ENCODE measurements around the gene DCK.
"Not testable (repeated sequence)": the region's sequence is repeated elsewhere in the genome, so short reads cannot be mapped to it uniquely, and the experiment has no call there.

The DCK gene

GRCh38 chr4:71004281-71004851, 10.9 kb downstream of the DCK start:
- Histone ChIP-seq H3K36me3 (ENCODE audit: control insufficient read depth, insufficient read depth, low read length) (no peaks in the 10 kb centered on the region), H3K4me3 (replicated peaks; ENCODE audit: low read depth, low read length) (0 out of 2 replicates have a peak overlapping the region, but pooled peaks have one; percentile 7), H3K27me3 (replicated peaks; ENCODE audit: control insufficient read depth, insufficient read depth, low read length) (no peaks in the 10 kb centered on the region)
- TF ChIP-seq CTCF (IDR thresholded peaks at IDR 0.05; ENCODE audit: insufficient read depth, low read length, poor library complexity, severe bottlenecking) = no peak
- DNase-seq (ENCODE audit: extremely low read depth, insufficient read length) = peak; percentile 33

- not testable (repeated sequence) for H3K27me3 ChIP-seq (replicated peaks; ENCODE audit: control insufficient read depth, insufficient read depth, low read length); H3K4me3 ChIP-seq (replicated peaks; ENCODE audit: low read depth, low read length); H3K36me3 ChIP-seq (ENCODE audit: control insufficient read depth, insufficient read depth, low read length); DNase-seq (ENCODE audit: extremely low read depth, insufficient read length)
Measured at GRCh38 chr4:71005025-71005424, 11.6 kb downstream of the DCK start.

GRCh38 chr4:71006203-71006907, 12.9 kb downstream of the DCK start:
- no peak for TF ChIP-seq CTCF (IDR thresholded peaks at IDR 0.05; ENCODE audit: insufficient read depth, low read length, poor library complexity, severe bottlenecking)
- H3K36me3 ChIP-seq (ENCODE audit: control insufficient read depth, insufficient read depth, low read length) = no peaks in the 10 kb centered on the region
- H3K27me3 ChIP-seq (replicated peaks; ENCODE audit: control insufficient read depth, insufficient read depth, low read length) = no peaks in the 10 kb centered on the region
- H3K4me3 ChIP-seq (replicated peaks; ENCODE audit: low read depth, low read length) = no peak overlapping the region
- DNase-seq (ENCODE audit: extremely low read depth, insufficient read length) = peak; percentile 58

GRCh38 chr4:71008196-71008595, 14.7 kb downstream of the DCK start:
- no peak for DNase-seq (ENCODE audit: extremely low read depth, insufficient read length)
- no peak for TF ChIP-seq CTCF (IDR thresholded peaks at IDR 0.05; ENCODE audit: insufficient read depth, low read length, poor library complexity, severe bottlenecking)
- Histone ChIP-seq H3K27me3 (replicated peaks; ENCODE audit: control insufficient read depth, insufficient read depth, low read length) (no peaks in the 10 kb centered on the region), H3K4me3 (replicated peaks; ENCODE audit: low read depth, low read length) (no peak overlapping the region), H3K36me3 (ENCODE audit: control insufficient read depth, insufficient read depth, low read length) (no peaks in the 10 kb centered on the region)

GRCh38 chr4:71009086-71009485, 15.6 kb downstream of the DCK start:
- H3K27me3 ChIP-seq (replicated peaks; ENCODE audit: control insufficient read depth, insufficient read depth, low read length) = no peaks in the 10 kb centered on the region
- DNase-seq (ENCODE audit: extremely low read depth, insufficient read length) = no peak
- no peak overlapping the region for H3K4me3 ChIP-seq (replicated peaks; ENCODE audit: low read depth, low read length)
- H3K36me3 ChIP-seq (ENCODE audit: control insufficient read depth, insufficient read depth, low read length) = no peaks in the 10 kb centered on the region
- TF ChIP-seq CTCF (IDR thresholded peaks at IDR 0.05; ENCODE audit: insufficient read depth, low read length, poor library complexity, severe bottlenecking) = no peak

- Histone ChIP-seq H3K27me3 (replicated peaks; ENCODE audit: control insufficient read depth, insufficient read depth, low read length) (no peaks in the 10 kb centered on the region), H3K36me3 (ENCODE audit: control insufficient read depth, insufficient read depth, low read length) (no peaks in the 10 kb centered on the region), H3K4me3 (replicated peaks; ENCODE audit: low read depth, low read length) (no peak overlapping the region)
- peak; percentile 63 for TF ChIP-seq CTCF (IDR thresholded peaks at IDR 0.05; ENCODE audit: insufficient read depth, low read length, poor library complexity, severe bottlenecking)
- DNase-seq (ENCODE audit: extremely low read depth, insufficient read length) = no peak
Measured at GRCh38 chr4:71009890-71010588, 16.6 kb downstream of the DCK start.

All from GM06990 (cell line).